ENCODE measurements around the gene HAPLN2.
"Not testable (repeated sequence)": the region's sequence is repeated elsewhere in the genome, so short reads cannot be mapped to it uniquely, and the experiment has no call there.

Gene HAPLN2

GRCh38 chr1:156618853-156619581 is at the start of gene HAPLN2:
TSS of gene HAPLN2 (plus strand) at chr1:156619415. CDS start at chr1:156623491, 4,076 bp downstream.
- DNase-seq = no peak

DNA sequence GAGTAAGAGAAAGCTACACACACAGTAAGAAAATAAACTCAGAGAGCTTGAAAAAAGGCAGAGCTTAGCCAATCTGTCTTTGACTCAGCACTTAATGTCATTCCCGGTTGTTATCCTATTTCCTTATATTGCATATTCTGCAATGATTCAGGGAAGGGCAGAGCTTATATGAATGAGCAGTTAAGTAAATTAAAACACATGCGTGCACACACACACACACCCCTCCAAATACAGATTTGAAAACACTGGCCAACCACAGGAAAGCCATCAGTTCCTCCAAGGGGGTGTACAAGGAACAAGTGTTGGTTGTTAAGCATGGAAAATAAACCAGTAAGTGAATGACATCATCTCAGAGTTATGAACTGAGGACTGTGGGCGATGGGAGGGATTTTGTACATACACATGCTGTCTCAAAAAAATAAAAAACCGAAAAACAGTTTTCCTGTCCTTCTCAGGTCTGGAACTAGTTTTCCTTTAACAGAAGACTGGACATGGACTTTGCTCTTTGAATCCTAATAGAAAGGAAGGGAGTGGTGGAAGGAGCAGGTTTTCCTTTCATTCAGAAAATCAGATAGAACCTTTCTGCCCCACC is 47.9 kb upstream of the HAPLN2 start:
- peak; percentile 74 to 86 (median 80) for DNase-seq

- peak; percentile 90 to 93 (median 91) for DNase-seq
Observed at GRCh38 chr1:156571919-156572662, 47.1 kb upstream of the HAPLN2 start, which contains the start of gene IQGAP3. TSS of gene IQGAP3 (minus strand) at chr1:156572565. CDS start at chr1:156572529, 36 bp downstream.

DNA sequence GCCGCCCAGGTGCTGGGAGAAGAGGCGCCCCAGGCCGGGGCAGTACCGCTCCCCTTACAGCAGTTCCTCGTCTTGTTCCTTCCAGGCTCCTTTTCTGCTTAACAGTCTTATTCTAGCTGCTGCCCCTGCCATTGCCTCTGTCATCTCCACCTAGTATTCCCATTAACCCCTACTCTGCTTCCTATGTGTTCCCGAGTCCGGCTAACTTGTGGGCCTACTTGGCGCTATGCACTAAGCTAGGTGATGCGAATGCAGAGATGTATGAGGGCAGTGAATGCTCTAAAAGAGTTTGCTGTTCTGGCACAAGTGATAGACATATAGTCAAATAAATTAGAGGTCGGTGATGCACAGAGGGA is 46.6 kb upstream of the HAPLN2 start:
- no peak for DNase-seq

GRCh38 chr1:156574039-156574633 is 45.1 kb upstream of the HAPLN2 start:
- no peak for DNase-seq

GRCh38 chr1:156577550-156577949 is 41.7 kb upstream of the HAPLN2 start:
- no peak for DNase-seq

DNA sequence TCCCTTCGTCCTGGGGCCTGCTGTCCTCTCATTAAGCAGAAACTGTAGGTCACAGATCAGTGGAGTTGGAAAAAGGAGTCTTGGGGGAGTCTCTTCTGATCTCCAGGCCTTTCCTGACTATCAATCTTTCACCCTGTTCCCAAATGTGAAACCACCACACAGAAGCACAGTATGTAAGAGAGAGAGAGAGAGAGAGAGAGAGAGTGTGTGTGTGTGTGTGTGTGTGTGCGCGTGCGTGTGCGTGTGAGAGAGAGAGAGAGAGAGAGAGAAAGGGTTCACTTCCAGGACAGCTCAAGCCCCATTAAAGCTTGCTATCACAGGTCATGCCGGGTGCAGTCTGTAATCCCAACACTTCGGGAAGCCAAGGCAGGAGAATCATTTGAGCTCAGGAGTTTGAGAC is 41.2 kb upstream of the HAPLN2 start:
- DNase-seq = no peak

DNA sequence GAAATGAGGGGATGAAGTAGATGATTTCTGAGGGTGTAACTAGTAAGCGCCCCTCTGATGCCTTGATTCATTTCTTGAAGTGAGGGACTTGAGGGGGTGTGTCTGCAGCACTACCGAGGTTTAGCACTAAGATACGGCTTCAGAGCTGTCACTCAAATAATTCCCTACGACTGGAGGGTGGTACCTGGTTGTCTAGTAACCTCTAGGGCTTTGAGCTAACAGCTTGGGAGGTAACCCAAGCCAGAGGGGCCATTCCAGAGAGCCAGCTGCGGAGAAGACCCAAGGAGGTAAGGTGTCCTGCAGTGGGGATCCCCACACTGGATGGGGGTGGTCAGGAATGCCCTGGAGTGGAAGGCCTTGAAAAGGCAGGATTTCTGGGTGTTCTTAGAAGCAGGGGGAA is 39.7 kb upstream of the HAPLN2 start, which contains the start of gene TTC24:
Gene TTC24, plus strand, starts transcription at position 252 of the 400 bp plus-strand sequence. CDS start 1,642 bp downstream, outside the sequence.
- DNase-seq = no peak

GRCh38 chr1:156581661-156582387 is 37.4 kb upstream of the HAPLN2 start:
- DNase-seq = no peak

DNA sequence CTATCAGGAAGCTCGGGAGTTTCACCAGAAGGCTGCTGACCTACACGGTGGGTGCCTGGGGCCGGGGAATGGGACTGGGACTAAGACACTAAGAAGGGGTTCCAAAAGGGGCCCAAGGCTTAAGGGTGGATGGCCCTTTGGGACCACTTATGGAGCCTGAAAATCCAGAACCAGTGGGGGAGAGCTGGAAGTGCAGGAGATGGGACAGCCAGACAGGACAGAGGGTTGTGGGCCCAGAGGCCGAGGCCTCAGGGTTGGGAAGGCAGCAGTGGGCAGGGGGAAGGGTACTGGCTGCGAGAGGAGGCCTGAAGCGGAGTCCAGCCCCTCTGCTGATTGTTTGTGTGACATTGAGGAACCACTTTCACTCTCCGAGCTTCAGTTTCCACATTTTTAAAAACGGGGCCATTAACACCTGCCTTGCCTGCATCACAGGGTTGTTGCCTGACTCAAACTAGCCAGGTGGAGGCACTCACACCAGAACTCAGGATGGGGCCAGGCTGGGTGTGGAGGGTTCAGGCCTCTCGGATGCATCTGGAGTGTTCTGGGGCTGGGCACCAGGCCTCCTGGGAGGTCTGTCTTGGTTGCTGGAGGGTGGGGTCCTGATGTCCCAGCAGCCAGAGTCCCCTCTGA is 36.7 kb upstream of the HAPLN2 start:
- no peak for DNase-seq

GRCh38 chr1:156583821-156584622 is 35.2 kb upstream of the HAPLN2 start:
- peak; percentile 89 to 91 (median 89) for DNase-seq

GRCh38 chr1:156584813-156585212 is 34.4 kb upstream of the HAPLN2 start:
- no peak for DNase-seq

- DNase-seq = no peak
Observed at GRCh38 chr1:156586323-156586722, 32.9 kb upstream of the HAPLN2 start.

DNA sequence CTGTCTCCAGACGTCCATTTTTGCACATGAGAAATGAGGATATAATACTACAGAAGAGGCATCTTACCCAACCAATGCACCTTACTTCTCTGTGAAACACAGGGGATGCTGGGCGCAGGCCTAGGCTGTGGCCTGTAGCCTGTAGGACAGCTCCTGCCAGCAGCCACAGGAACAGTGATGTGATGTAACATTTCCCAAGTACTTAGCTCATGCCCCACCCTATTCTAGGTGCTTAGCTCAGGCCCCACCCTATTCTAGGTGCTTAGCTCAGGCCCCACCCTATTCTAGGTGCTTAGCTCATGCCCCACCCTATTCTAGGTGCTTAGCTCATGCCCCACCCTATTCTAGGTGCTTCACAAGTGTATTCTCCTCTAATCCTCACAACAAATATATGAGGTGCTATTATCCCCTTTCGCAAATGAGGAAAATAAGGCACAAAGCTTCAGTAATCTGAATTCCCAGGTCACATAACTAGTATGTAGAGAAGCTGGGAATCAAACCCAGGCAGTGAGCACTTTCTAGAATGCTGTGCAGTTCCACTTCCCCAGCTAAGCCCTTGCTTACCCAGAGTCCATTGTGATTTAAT is 32.2 kb upstream of the HAPLN2 start:
- no peak for DNase-seq

GRCh38 chr1:156587927-156588326 is 31.3 kb upstream of the HAPLN2 start:
- DNase-seq = not testable (repeated sequence)

- DNase-seq = no peak
Observed at GRCh38 chr1:156589546-156589945, 29.7 kb upstream of the HAPLN2 start.

DNA sequence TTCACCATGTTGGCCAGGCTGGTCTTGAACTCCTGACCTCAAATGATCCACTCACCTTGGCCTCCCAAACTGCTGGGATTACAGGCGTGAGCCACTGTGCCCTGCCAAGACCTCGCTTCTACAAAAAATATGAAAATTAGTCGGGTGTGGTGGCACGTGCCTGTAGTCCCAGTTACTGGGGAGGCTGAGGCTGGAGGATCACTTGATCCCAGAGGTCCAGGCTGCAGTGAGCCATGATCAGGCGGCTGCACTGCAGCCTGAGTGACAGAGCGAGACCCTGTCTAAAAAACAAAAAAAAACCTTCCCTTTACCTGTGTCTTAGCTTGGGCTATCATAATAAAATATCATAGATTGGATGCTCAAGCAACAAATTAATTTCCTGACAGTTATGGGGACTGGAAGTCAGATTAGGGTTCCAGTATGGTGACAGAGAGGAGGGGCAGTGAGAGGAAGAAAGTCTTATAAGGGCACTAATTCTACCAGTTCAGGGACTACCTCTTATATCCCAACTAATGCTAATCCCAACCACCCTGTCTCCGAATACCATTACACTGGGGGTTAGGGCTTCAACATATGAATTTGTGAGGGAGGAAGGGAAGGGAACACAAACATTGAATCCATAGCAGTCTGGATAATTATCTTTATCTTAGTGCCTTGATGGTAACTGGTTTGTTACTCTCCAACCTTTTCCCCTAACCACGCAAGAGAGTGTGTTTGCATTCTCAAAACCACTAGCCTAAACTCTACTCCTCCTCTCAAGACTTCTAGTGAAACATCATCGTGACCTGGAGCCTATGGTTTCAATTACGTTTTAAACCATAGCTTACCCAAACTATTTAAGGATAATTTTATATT is 28.7 kb upstream of the HAPLN2 start:
- DNase-seq = no peak

GRCh38 chr1:156591181-156591431 is 28.1 kb upstream of the HAPLN2 start:
- no peak for DNase-seq

DNA sequence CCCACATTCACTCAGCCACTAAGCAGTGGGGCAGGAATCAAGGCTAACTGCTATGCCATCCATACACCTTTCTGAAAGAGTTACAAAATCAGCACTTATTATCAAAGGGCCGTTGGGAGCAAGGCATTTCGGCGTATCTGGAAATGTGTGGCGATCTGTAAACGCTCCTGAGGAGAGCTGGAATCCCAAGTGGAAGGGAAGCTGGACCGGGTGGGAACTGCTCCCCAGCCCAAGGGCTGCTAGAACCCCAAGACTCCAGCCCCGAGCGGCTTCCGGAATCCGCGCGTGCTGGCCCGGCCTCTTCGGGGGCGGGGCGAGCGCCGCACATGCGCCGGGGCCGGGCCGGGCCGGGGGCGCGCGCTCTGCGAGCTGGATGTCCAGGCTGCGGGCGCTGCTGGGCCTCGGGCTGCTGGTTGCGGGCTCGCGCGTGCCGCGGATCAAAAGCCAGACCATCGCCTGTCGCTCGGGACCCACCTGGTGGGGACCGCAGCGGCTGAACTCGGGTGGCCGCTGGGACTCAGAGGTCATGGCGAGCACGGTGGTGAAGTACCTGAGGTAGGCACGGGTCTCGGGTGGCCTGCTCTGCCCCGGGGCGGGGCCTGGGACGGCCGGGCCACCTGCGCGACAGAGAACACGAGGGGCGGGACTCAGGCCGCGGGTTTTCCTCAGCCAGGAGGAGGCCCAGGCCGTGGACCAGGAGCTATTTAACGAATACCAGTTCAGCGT is 27.6 kb upstream of the HAPLN2 start, which contains the start of gene NAXE:
Gene NAXE, plus strand, starts transcription at position 345 of the 726 bp plus-strand sequence. Its CDS starts 29 bp downstream, at position 374.
- peak; percentile 77 to 91 (median 79) for DNase-seq

Measured in suppressor macrophage treated with lipopolysaccharide for 1 hour (primary cell).